ENCODE data around the gene PROM1.

PROM1 gene, protein sequence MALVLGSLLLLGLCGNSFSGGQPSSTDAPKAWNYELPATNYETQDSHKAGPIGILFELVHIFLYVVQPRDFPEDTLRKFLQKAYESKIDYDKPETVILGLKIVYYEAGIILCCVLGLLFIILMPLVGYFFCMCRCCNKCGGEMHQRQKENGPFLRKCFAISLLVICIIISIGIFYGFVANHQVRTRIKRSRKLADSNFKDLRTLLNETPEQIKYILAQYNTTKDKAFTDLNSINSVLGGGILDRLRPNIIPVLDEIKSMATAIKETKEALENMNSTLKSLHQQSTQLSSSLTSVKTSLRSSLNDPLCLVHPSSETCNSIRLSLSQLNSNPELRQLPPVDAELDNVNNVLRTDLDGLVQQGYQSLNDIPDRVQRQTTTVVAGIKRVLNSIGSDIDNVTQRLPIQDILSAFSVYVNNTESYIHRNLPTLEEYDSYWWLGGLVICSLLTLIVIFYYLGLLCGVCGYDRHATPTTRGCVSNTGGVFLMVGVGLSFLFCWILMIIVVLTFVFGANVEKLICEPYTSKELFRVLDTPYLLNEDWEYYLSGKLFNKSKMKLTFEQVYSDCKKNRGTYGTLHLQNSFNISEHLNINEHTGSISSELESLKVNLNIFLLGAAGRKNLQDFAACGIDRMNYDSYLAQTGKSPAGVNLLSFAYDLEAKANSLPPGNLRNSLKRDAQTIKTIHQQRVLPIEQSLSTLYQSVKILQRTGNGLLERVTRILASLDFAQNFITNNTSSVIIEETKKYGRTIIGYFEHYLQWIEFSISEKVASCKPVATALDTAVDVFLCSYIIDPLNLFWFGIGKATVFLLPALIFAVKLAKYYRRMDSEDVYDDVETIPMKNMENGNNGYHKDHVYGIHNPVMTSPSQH

DNA sequence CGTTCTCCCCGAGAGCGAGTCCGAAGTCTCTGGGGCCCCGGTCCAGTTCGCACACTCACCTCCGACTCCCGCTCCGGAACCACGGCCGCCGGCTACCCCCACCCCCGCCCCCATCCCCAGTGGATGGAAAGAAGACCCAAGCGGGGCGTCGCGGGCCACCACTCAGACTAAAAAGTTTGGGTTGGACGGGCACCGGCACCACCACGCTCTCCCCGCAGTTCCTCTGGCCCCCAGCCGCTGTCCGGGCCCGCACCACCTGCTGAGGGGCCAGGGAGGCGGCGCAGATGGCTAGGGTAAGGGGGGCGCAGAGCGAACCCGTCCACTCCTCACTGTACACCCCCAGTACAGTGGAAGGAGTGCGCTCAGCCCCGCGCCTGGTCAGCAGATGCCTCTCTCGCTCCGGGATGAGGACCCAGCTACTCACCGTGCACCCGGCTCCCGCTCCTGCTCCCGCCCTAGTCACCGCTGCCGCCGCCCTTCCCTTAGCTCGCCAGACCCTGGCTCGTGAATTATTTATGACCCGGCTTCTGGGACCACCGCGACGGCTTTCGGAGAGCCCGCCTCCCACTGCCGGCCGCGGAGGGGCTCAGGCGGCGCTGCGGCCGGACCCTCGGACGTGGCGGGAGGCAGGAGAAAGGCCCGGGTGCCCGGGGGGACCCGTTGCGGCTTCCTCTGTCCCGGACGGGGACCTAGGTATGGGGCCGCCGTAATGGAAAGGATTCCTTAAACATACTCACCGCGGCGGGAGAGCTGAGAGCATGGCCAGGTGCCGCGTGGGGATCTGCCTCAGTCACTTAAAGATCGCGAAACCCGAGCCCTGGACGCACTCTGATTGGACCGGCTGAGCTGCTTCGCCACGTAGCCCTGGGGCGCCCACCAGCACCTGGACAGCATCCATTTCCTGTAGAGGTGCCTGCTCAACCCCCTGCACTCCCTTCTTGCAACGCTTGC lies at the start of gene PROM1:
PROM1 (minus strand) TSS at position 783 of the 951 bp plus-strand sequence. CDS start 8,117 bp downstream, outside the sequence.
- no peak for DNase-seq

DNA sequence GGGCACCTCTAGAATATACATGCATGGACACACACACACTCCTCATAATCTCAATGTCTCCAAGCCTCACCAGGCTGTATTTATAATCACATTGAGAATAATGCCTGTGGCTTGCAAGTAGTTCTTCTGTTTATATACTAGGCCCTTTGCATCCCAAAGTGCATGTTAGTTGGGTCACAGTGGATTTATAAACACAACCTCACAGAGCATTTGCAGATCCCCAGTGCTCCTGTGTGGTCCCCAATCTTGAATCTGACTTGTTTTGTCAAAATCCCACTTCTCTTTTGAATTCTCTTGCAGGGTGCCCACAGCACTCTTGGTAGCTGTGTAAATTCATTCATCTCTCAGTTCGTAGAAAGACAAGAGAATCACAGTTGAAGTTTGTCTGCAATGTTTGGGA lies 49.6 kb upstream of the PROM1 start:
- DNase-seq = no peak

DNA sequence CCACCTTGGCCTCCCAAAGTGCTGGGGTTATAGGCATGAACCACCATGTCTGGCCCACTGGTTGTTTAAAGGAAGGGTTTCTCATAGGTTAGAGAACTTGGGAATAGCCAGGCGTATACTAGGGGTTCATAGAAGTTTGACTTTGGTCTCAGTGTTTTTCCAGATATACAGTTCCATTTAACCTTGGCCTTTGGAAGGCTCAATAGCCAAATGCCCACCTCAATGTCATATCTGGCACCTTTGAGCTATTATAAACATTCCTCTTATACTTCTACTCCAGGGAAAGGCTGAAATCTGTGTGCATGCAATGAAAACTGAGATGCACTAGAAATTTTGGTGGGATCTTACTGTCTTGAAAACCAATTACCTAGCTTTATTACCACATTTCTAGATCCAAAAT lies 47.5 kb upstream of the PROM1 start:
- no peak for DNase-seq

DNA sequence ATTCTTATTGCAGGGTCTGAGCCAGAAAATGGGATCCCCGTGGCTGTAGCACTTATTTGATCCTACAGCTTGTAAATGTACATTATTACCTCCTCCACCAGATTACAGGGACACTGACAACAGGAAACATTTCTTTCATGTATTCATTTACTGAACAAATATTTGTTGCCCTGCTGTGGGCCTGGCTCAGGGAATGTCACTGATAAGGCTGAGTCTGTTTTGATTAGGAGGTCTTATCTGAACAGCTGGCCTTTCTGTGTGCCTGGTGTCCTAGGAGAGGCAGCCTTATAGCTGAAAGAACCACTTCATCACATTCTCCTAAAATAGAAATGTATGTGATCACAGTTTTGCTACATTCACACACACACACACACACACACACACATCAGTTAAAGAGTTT lies 45.5 kb upstream of the PROM1 start:
- no peak for DNase-seq

DNA sequence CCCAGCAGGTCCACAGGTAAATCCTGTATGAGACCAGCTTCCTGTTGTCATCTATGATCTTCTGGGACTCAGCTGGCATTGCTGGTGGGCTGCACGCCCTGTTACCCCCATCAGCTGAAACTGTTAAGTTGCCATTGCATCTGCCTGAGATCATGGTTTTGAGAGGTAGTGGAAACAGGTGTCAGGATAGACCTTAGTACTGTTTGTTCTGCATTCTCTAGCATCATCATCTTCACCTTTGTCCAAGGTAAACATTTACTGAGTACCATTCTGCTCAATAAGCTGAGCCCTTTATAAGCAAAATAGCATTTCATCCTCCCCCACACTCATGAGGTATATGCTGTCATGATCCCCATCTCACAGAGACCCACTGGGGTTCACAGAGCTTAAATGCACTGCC lies 42.9 kb upstream of the PROM1 start:
- no peak for DNase-seq

DNA sequence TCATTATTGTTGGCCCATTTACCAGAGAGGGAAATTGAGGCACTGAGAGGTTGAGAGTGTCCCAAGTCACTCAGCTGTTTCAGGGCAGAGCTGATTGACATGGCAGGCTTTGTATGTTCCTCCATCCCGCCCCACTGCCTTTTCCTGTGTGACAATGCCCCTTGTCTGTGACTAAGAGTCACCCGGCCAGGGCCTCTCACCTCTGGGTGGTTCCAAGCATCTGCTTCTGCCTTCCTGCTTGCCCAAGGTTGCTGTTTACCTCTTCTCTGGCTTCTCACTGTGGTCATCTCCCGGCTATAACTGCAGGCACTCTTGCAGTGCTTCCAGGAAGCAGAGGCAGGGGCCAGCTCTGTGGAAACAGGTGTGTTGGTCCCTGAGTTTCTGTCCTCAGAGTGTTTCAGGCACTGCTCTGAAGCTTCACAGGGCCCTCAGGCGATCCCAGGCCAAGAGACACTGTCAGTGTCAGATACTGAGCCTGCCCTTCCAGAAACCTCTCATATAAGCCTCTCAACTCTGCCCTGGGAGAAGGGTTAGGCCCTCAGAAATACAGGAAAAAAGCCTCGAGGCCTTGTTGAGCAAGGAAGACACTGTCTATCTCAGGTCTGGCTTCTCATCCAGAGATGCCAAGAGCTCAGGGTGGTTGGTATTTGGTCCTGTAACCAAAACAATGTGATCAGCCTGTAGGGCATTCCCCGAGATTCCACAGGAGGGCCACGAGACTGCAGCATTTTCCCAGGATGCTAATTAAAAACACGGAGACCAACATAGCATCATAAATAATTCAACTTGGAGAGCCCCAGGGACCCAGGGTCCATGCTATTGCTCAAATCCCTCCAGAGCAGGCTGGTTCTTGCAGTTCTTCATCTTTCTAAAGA lies 42.0 kb upstream of the PROM1 start:
- no peak for DNase-seq

DNA sequence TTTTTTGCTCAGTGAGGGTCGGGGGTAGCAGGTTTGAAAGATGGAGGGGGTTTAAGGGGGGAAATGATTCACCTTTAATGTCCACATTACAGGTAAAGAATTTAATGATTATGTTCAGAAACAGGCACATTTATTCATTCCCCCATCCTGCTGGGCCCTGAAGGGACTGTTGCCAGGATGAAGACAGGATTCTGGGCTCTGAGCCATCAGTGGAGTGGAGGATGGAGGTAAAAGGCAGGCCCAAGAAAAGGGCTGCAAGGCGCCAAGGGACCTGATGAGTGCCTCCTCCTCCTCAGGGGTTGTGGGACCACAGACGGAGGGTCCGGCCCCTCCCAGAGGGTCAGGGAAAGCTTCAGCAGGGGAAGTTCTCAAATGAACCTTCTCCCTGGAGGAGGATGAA lies 40.4 kb upstream of the PROM1 start:
- no peak for DNase-seq

DNA sequence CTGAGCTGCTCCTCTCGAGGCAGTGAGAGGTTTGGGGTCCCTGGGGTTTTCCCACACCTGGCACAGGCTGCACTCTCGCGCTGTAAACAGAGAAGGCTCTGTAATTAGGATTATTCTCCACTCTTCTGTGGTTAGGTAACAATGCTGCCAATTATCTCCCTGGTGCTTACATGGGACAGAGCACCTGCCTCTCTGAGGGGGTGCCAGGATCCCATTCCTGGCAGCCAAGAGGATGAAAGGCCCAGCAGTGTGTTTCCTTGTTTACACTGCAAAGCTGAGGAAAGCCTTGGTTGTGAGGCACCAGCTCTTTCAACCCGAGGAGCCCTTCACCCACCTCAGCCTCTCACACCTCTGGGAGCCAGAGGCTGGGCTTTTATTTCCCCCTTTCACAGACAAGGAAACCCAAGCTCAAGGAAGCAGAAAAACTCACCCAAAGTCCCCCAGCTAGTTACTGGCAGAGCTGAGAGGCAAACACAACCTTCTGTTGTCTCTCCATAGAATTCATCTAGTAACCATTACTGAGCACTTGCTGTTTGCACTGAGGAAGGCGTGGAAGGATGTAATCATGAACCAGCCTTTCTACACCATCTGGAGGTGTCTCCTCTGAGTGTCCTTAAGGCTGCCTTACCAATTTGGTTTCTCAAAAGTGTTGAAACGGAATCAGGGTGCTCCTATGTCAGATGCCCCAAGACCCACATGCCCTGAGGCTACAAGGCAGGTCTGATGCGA lies 39.7 kb upstream of the PROM1 start:
- no peak for DNase-seq

DNA sequence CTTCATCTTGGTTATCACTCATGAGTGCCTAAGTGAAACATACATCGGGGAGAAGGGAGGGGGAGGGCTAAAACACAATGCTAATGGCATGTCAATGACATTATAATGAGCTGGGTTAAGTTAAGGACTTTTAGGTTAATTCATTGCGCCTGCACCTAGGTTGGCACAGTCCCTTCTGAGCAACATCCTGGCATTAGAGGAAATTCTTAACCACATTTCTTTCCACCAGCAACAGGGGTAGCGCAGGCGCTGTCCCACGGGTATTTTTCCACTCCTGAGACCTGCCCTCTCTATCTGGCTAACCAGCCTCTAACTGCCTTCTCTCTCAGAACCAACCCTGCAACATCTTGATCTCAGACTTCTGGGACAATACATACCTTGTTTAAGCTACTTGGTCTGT lies 39.0 kb upstream of the PROM1 start:
- peak in 4 of 6 experiments; percentile 5 to 44 (median 16) for DNase-seq

DNA sequence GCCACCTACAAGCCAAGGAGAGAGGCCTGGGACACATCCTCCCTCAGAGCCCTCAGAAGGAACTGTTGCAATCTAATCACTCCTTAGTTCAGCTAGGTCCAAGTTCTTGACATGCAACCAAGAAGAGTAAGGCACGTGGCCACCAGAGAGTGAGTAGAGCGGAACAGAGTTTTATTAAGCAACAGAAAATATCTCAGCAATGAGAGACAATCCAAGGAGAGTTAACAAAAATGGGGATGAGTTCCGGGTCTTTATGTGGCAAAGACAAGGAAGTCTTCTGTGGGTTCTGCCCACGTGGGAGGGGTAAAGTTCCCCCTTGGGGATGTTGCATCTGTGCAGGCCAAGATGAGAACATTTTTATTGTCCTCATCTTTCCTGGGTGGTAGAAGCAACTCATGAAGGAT lies 38.5 kb upstream of the PROM1 start:
- no peak for DNase-seq

DNA sequence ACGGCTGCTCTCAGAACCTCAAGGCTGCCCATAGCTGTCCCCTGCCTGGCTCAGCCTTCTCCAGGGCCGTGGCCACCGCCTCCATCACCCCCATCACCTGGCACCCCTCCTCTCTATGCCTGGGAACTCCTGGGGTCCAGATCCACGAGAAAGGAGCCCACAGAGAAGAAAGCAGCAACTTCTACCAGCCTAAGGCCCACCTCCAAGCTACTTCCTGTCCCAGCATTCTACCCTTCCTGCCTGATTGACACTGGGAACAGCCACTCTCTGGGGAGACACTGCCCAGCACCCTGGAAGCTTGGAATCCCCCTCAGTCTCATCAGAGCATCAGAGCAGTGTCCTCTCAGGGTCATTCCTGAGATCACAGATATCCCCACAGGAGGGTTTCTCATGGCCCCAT lies 36.9 kb upstream of the PROM1 start:
- DNase-seq = no peak

DNA sequence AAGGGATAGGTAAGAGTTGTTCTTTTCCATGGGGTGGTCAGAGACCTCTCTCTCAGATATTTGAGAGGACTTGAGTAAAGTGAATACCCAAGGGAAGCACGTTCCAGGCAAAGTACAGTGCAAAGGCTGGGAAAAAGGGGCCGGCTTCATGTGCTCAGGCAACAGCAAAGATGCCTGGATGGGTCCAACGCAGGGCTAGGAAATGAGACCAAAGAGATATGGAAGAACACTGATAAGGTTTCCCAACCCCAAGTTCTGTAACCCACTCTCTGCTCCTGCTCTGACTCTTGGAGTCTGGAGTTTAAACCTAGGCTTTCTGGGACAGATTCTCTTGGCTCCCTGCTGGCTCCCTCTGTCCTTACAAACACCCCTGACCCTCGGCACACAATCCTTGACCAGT lies 36.2 kb upstream of the PROM1 start:
- DNase-seq = no peak

DNA sequence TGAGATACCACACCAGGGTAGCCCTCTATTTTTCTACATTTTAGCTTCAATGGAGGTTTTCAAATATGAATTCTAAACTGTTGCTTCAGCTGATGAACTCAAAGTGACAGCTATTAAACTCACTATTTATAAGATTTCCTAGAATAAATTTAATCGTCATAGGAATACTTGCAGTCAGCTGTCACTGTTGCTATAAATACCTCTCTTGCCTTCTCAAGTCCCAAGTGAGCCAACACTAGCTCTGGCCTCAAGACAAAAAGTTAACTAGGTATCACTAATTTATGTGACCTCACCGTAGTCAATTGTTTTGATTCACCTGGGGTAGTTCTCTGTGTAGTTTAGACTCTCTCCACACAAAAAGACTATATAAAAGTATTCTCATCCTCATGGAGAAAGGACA lies 34.3 kb upstream of the PROM1 start:
- no peak for DNase-seq

DNA sequence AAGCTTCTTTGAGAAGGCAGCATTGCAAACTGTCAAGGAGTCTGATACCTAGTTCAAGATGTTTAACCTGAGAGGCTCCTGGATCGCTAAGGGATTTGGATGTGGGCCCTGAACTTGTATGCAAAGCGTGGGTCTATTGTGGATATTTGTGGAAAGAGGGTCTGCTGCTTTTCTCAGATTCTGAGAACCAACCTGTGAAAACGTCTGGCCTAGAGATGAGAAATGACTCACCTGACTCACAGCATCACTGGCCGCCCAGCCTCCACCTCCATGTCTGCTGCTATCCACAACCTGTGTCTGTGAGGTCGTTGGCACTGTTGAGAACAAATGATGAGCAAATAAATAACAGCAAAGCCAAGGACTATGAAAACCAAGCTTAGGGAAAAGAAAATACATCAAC lies 33.3 kb upstream of the PROM1 start:
- DNase-seq = no peak

DNA sequence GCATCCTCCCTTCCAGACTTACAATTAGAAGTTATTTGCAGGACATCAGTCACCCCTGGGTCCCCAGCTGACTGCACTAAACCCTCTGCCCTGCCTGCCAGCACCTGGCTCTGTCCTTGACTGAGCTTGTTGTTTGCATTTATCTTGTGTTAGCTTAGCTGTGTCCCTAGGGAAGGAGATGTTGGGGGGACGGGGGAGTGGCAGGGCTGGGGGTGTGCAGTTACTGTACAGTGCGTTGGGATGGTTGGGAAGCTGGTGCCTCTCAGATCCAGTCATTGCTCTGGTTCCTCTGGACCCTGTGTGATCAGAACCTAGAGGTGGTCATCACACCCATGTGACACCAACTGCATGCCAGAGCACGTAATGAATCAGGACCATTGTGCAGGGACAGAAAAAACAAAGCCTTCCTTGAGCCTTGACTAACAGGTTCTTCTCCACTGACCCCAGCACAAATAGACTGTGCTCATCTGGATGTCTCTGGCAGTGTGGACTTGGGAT lies 32.7 kb upstream of the PROM1 start:
- DNase-seq = no peak

DNA sequence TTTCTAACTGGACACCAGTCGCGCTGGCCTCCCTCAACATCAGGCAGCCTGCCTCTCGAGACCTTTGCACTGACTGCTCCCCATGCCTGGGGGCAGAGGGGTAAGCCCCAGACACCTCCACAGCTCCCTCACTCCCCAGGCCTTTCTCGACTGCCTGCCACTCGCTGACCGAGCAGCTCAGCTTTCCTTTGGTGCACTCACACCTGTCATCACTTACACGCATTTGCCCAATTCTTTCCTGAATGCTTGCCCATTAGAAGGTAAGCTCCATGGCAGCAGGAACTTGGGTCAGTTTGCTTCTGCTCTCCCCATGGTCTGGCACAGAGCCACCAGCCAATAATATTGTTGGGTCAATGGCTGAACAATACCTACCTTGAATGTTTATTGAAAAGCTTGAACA lies 32.2 kb upstream of the PROM1 start:
- no peak for DNase-seq

DNA sequence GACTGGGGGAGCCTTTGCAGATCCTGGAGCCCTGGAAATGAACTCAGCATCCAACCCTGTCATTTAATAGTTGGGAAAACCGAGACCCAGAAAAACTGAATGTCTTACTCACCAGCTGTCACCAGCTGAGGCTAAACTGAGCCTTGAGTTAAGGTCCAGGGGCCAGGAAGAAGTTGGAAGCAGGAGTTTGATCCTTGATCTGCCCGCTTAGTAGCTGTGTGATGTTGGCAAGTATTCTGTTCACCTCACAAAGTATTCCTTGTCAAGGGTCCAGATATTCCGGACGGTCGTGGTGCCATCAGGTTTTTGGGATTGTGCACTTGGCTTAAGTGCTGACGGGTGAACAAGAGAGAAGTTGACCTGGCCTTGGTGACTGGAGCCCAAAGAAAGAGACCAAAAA lies 30.7 kb upstream of the PROM1 start:
- no peak for DNase-seq

DNA sequence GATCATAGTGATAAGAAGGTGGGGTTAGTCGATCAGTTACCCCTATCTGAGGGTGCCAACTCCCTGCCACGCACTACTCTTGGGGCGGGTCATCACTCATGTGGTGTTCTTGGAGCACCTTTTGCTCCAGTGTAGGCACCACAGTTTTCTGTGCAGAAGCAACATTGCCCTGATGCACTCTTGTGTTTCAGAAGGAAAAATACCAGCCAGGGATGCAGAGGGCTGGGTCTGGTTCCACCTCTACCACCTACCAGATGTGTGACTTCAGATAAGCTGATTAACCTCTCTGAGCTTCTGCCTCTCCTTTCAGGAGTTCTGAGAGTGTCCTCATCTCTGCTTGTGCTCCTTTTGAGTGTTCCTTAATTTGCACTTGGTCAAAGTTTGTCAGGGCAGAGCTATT lies 29.9 kb upstream of the PROM1 start:
- DNase-seq = no peak

DNA sequence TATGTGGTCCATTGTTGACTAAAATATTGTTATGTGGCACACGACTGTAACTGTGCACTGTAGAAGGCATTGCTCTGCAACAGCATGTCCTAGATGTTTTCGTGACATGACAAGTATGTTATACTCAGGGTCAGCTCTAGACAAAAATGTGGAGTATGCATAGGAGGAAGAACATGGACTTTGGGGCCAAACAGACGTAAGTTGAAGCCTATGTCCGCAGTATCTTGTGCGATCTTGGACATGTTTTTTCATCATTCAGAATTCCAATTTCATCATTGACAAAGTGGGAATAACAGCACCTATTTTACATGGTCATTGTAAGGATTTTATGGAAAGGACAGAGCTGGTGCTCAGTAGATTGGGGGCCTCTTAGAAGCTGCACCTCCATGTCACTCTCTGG lies 27.7 kb upstream of the PROM1 start:
- DNase-seq = no peak

DNA sequence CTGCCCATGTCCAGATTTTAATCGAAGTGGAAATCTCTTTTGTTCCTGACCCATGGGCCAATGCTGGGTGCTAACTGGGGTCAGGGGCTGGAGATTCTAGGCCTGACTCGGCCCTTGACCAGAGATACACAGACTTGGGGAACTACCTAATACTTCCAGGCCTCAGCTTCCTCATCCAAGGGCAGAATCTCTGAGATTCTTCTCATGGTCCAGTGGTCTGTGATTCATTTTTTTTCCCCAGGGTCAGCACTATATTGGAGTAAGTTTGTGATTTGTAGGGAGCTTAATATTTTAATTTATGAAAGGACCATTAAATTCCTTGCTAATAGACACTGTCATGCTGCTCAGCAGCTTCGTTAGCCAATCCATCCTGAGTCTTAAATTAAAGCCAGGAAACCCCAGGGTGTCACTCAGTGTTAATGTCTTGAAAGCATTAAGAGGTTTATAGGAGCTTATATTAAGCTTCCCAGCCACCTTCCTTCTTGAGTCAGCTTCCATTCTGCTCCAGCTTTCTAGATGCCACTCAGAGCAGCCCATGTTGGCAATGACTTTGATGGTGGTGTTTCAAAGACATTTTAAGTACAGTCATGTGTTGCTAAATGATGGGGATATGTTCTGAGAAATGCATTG lies 27.0 kb upstream of the PROM1 start:
- DNase-seq = no peak

DNA sequence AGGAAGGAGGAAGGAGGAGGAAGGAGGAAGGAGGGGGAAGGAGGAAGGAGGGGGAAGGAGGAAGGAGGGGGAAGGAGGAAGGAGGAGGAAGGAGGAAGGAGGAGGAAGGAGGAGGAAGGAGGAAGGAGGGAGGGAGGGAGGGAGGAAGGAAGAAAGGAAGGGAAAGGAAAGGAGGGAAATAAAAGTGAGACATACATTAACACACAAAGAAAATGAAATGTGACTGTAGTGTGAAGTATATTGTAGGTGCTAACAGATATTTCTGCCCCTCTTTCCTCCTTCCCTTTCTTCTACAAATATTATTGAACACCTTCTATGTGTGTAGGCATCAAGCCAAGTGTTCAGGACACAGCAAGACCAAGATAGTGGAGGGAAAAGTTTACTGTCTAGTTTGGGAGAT lies 26.4 kb upstream of the PROM1 start:
- DNase-seq = no peak

All from stimulated activated naive CD4-positive, alpha-beta T cell (primary cell).